NCI-H2029 treated with DMSO at 0.1 percent for 48 hours (cell line): ENCODE results near the gene NPDC1.

ENCODE experiments used
- DNase-seq: peaks from one replicate; lab custom pipeline; 2025; lab: John Stamatoyannopoulos, UW

The NPDC1 gene

DNA sequence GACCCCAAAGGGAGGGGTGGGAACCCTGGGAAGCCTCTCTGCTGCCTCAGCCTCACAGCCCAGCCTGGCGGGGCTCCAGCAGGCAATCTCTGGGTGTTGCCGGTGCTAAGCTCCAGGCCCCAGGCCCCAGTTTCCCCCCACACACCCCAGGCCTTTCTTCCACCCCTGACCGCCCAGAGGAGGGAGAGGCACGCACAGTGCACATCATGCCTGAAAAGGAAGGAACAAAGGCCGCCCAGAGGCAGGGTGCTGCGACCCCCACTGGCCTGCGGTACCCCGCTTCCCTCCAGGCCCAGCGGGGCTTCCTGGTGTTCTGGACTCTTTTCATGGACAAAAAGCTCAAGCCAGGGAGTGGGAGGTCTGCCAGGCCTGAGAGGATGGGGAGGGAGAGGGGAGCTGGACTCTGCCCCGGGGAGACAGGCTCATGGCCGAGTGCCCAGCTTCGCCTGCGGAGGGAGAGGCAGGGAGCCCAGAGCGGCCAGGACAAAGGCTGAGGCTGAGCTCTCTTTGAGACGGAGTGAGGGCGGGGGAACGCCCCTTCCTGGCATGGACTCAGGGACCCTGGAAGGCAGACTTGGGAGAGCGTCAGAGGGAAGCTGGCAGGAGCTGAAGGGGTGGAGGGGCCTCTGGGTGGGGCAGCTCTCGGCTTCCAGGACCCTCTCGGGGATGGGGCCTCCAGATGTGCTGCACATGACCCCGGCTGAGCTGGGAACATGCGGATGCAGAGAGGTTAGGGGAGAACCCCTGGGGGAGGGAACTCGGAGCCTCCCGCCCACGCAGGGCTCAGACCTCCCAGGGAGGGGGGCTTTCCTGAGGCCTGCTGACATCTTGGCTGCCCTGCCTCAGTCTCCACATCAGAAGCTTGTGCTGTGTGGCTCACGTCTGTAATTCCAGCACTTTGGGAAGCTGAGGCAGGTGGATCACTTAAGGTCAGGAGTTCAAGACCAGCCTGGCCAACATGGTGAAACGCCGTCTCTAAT is 9.7 kb upstream of the NPDC1 start:
- peak; percentile 73 for DNase-seq

DNA sequence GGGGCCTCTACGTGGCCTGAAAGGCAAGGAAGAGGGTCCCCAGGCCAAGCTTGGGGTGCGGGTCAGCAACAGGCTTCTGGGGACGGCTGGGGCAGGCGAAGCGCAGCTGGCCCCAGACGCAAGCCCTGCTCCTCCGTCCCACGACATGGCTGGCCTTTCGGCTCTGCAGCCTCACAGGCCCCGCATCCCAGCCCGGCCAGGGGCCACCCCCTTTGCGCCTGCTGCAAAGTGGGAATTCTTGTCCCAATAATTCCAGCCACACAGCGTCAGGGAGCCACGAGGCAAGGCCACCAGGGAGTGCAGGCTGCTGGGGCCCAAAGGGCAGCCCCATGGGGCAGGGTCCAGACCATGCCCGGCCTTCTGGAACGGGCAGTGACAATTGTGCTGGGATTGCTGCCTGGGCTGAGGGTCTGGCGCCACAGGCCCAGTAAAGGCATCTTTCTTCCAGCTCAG is 9.0 kb upstream of the NPDC1 start:
- DNase-seq, result no peak

DNA sequence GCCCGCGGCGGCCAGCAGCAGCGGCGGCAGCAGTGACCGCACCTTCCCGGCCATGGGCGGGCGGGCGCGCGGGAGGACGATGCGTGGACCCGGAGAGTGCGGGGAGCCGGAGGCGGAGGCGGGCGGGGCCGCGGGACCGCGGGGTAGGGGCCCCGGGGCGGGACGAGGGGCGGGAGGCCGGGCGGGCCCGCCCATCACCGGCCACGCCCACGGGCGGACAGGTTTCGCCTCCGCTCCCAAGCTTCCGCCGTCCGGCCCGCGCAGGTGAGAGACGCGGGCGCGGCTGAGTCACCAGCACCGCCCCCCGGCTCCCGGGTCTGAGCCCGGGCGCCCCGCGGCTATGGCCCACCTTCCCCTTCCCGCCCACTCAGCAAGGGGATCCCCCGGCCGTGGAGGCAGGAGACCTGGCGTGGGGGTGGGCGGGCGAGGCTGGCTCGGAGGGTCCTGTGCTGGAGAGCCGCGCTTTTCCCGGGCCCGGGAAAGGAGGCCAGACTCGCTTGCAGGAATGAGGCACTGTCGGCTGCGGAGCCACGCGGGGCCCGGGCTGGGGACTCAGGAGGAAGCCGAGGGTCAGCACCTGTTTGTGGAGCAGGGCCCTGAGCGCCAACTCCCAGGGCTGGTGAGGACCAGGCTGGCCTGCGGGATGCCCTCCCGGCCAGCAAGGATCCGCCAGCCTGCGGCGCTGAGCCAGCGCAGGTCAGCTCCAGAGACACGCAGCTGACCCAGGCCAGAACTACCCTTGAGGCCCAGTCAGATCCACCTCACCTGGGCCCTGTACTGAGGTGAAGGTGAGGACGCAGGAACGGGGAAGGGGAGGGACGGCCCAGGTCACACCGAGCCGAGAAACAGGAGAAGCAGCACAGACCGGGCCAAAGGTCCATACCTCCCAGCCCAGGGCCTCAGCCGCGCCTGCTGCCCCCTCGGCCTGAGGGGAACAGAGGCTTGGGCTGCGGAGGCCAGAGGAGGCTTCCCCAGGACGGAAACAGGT is 8.3 kb upstream of the NPDC1 start, which contains the start of gene ENTPD2:
TSS of gene ENTPD2 (minus strand) at position 118 of the 988 bp plus-strand sequence. CDS start at position 54, 64 bp downstream.
- no peak for DNase-seq

DNA sequence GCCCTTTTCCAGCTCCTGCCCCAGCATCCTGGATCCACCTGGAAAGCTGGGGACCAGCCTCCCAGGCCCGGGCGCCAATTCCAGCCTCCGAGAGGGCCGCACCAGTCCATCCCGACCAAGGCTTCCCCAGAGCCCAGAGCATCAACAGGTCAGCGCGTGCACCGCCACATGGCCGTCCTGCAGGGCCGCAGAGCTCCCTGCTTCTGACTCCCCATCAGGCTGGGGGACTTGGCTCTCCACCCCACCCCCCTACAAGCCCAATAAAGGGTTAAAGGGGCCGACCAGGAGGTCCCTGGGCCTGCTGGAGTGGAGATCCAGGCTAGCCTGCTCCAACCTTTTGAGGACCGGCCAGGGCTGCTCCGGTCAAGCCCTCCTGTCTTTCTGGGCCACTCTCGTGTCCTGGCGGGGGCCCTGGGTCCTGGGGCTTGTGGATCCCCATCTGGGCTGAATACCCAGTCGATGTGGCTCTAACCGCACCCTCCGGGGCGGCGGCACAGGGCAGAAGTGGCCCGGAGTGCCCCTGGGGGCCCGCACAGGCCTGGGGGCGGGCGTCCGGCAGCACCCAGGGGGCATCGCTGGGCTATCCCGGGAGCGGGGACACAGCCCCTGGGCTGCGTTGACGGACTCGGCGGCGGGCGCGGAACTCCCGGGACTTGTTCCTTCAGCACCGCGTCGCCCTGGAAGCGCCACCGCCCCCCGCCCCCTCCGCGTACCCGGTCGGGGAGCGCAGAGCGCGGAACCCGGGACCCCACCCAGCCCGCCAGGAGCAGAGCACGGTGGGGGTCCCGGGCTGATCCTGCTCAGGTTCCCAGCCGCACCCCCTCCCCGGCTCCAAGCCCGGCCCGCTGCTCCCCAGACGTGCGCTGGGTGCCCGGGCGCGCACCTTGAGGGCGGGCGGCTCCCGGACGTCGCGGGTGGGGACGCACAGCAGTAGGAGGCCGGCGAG is 7.3 kb upstream of the NPDC1 start:
- DNase-seq, result no peak

DNA sequence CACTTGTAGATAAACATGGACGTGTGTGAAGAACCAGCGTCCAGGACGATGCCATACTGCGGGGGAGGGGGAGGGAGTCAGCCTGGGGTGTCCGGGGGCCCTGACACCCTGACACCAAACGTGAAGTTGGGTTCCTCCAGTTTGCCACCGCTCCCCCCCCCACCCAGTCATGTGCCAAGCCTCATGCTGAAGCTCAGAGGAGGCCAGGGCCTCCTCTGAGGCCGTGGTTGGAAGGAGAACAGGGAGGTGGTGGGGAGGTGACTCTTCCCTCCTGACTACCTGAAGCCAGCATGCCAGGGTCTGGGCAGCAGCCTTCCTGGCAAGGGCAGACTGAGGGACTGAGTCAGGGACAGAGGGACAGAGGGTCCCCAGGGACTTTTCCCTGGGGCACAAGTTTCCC is 6.3 kb upstream of the NPDC1 start:
- no peak for DNase-seq

DNA sequence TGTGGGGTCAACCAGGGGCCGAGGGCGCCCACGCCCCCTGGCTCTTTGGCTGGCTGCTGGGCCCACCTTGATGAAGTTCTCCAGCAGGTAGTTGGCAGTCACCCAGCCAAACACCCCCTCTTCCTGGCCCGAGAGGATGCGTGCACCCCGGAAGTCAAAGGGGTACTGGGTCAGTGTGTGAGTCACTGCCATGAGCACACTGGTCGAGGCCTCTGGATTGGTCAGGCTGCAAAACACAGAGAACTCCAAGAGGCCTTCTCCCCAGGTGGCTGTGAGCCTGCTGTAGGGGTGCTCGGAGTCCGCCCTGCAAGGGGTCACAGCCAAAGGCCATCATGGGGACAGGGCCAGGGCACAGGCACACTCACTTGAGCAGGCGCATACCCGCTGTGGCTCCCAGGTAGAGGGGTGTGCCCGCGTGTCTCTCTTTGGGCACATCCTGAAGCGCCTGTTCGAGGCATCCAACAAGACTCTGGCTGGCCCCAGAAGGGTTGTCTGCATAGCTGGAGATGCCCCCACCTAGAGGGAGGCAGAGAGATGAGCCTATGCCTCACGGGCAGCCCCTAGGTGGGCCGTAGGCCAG is 5.3 kb upstream of the NPDC1 start:
- DNase-seq, result no peak

DNA sequence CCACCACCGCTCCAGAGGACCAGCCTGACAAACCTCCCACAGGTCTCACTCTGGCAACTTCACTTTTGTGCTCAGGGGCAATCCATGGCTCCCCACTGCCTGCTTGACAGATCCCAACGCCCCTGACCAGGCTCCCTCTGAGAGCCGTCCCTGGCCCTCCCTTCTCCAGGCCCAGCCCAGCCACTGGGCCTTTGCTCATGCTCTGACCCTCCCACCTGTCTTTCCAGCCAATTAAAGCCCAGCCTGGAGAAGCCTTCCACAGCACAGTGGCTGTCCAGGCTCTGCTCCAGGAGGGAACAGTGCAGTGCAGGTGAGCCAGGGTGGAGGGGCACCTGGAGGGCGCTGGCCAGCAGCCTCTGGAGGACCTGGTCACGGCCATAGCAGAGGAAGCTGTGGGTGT is 4.6 kb upstream of the NPDC1 start:
- no peak for DNase-seq

DNA sequence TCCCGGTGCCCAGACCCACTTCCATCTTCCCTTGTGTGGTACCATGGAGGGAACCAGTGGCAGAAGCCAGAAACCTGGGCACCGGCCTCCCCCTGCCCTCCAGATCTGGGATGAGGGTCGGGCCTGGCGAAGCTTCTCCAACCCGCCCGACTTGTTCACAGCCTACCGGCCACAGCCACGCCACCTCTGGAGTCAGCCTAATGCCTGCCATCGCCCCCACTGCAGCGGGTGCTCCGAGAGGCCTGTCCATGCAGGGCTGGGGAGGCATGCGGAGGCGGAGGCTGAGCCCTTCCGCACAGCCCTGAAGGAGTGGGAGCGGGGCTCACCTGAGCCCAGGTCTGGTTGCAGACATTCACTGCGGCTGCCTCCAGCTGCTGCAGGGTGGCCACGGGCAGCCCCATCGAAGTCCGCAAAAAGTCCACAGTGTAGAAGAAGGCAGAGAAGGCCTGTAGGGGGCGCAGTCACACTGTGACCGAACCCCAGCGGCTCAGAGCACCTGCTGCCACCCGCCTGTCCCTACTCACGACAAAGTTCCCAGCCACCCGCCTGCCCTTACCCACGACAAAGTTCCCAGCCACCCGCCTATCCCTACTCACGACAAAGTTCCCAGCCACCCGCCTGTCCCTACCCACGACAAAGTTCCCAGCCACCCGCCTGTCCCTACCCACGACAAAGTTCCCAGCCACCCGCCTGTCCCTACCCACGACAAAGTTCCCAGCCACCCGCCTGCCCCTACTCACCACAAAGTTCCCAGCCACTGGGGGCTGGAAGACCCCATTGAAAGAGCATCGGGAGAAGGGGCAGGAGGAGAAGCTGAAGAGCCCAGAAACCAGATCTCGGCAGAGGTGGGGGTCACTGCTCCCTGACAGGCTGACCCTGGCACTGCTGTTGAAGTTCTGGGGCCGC is 3.8 kb upstream of the NPDC1 start:
- peak; percentile 37 for DNase-seq

DNA sequence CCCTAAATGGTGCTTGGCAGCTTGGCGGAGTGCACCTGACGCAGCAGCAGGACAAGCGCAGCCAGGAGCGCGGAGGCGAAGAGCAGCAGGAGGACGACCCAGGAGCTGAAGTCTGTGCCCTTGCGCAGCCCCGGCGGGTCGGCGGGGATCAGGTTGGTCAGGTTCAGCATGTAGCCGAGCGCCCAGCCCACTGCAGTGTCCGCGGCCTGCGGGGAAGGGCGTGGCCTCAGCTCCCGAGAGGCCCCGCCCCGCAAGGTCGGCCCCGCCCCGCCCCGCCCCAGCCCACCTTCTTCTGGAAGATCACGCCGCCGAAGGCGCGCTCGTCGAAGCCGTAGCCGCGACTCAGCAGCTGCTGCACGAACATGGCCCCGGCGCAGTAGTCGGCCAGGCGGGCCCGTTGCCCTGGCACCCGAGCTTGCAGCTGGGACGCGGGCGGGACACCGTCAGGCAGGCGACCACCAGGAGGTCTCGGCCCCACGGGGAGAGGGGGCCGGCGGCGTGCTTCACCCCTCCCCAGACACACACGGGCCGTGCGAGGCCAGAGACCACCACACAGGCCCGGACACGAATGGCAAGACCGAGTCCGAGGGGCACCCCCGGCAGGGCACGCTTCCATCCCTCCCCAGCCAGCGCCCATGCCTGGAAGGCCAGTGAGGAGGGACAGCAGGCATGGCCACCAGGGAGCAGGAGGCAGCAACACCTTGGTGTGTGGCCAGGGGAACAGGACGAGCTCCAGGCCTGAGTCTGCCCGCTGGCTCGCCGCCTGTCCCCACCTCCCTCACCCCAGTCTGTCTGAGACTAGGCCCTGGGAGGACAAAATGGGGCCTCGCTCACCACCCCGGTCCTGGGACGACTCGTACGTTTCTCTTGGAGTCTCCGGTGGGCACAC is 2.9 kb upstream of the NPDC1 start:
- no peak for DNase-seq

DNA sequence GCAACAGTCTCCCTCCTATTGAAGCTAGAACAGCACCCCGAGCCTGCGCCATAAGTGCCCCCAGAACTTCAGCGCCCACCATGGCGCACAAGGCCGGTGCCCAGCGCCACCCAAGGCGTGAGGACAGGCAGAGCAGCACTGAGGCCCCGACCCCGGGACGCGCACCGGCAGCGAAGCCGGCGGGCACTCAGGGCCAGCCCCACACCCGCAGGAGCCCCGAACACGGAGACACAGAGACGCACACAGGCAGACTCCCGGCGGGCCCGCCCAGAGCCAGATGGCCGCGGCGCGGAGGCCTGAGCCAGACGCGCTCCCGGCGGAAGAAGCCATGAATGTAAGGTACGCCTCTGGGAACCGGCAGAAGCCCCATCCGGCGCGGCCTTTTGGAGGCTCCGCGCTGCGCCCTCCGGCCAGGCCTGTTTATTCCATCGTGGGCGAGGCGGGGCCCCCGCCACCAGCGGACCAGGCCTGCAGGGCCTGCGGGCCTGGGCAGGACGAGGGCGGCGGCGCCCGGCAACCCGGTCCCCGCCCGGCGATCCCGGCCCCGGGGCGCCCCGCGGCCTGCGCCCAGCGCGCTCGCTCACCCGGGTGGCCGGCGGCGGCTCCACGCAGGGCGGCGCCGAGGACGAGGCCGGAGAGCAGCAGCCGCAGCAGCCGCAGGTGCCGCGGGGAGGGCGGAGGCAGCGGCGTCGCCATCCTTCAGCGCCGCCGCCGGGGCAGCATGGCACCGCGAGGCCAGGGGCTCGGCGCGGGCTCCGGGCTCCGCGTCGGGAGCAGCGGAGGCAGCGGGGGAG is 486 bp downstream of the NPDC1 start:
- DNase-seq, result no peak

DNA sequence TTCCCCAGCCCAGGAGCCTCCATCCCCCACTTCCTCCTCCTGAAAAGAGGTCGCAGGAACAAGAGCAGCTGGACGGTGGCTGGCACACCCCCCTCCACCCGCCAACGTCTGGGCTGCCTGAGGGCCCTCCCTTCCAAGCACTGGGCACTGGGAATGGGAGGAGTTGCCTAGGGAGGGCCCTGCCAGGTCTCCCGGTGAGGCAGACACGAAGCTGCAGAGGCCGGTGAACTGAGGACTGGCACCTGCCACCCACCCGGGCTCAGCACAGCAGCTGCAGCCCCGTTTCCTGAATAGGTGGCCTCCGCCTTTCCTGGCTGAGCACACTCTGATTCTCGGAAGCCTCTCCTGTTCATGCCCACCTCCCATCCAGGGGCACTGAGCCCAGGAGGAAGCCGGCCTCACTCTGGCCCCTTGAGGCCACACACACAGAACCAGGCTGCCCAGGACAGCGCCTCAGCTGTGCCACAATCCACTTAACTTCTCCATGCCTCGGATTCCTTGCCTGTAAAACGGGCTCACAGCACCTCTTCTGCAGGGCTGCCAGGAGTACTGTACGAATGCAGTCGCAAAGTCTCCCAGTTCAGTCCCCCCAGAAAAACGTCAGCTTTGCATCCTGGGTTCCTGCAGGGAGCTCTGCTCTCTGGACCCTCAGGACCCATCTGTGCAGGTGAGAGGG is 1.3 kb downstream of the NPDC1 start:
- DNase-seq, result peak; percentile 50

DNA sequence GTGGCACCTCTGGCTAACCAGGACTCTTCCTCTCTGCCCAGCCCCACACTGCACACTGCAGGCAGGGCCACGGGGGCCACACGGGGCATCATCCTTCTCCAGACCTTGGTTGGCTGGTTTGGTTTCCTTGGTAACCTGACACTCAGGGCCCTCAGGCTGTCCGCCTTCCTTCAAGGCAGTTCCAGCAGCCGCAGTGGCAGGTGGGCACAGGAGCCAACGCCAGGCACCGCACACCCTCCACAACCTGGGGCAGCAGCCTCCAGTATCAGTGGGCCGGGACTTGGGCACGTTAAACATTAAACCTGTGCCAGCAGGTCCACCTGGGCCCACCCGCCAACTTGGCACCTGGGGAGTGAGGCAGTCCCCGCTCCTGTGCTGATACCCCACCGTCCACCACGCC is 1.9 kb downstream of the NPDC1 start:
- no peak for DNase-seq

DNA sequence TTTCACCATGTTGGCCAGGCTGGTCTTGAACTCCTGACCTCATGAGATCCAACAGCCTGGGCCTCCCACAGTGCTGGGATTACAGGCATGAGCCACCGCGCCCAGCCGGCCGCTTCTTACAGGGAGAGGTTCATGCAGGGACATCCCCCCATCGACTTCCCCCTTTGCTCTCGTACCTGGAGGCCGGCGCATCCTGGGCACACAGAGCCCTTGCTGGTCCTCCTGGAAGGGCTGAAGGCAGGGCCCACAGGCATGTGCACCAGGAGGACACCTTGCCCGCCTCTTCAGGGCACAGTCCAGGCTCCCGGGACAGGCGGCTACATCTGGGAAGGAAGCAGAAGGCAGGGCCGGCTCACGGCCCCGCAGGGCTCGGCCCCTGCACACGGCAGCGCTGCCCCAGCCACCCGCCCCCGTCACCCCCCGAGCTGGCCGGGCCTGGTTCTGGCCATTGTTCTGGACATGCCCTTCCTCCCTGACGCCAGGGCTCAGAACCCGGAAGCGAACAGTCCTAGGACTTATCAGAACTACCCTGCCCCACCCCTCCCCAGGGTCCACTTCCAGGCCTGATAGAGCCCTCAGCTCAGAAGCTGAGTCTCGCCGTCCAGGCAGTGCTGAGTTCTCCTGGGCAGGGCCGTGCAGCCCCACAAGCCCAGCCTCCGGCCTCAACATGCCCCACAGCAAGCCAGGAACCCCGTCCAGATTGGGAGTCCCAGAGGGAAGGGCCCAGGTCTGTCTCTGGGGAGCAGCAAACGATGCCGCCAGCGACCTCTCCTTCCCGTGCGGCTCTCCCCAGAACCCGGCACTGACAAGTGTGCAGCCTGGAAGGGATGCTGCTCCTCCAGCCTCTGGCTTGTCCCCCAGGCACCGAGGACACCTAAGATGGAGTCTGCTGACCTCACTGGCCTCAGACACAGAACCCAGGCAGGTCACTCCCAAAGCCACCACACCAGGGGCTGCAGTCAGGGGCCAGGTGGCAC is 2.9 kb downstream of the NPDC1 start:
- no peak for DNase-seq

DNA sequence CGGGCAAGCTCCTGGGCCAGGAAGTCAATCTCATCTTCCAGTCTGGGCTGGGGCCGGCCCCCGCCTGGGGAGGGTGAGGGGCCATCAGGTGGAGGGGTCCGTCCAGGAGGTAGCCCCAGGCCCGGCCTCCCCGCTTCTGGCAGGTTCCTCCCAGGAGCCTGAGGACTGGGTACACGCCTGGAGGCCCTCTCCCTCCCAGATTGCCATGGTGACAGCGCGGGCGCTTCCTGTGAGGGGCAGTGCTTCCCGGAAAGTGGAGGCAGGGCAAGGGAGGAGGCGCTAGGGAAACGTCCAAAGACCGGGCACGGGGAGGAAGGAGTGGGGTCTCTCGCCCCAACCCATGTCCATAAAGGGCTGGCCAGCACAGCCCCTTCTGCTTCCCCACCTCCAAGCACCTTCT is 4.9 kb downstream of the NPDC1 start:
- DNase-seq, result no peak

DNA sequence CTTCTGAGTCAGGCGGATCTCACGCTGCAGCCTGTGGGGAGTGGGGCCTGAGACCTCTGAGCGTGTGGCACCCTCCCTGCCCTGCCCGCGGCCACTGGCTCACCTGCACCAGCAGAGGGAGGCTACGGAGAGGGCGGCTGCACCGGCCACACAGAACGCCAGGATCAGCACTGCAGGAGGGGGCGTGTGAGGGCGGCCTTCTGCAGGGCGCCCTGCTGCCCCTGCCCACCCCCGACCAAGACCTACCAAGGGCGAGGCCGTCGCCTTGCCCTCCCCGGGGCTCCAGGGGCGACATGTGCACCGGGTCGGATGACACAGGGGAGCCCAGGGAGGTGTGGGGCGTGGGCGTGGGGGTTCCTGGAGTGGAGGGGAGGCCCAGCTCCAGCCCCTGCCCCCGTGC is 5.4 kb downstream of the NPDC1 start:
- no peak for DNase-seq
